GM19025 (cell line): Measurements from ENCODE around the gene PLA2R1.

Experiments used
- ATAC-seq: cut with Tn5 transposase; IDR thresholded peaks from one replicate; pipeline ENCODE4 v1.9.1; 2021; ENCODE audit warnings: mild to moderate bottlenecking, low read depth, moderate library complexity; ENCODE audit not compliant: unreplicated experiment

PLA2R1 gene

DNA sequence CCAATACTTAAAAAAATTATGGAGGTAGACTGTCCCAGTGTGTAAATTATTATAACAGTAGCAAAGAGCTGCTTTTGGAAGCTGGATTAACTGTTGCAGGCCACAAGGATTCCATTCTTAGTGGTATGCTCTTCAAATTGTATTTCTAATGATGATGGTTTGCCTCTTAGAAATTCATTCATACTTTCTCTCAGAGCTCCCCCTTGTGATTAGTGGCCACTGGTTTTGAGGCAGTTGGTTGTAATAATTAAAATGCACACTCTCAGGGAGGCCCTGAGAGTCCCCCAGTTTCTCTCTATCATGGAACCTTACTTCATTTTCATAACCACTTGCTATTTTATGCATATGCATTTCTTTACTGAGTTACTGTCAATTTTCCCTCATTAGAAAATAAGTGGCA, 122.5 kb downstream of the PLA2R1 start:
- ATAC-seq: peak; percentile 67

- ATAC-seq: no peak
These were observed 124.0 kb downstream of the PLA2R1 start for GRCh38 chr2:159938395-159938794.

GRCh38 chr2:159936471-159936870, 125.9 kb downstream of the PLA2R1 start:
- no peak for ATAC-seq

- peak; percentile 84 for ATAC-seq
These were observed 128.7 kb downstream of the PLA2R1 start for GRCh38 chr2:159933727-159934049.

DNA sequence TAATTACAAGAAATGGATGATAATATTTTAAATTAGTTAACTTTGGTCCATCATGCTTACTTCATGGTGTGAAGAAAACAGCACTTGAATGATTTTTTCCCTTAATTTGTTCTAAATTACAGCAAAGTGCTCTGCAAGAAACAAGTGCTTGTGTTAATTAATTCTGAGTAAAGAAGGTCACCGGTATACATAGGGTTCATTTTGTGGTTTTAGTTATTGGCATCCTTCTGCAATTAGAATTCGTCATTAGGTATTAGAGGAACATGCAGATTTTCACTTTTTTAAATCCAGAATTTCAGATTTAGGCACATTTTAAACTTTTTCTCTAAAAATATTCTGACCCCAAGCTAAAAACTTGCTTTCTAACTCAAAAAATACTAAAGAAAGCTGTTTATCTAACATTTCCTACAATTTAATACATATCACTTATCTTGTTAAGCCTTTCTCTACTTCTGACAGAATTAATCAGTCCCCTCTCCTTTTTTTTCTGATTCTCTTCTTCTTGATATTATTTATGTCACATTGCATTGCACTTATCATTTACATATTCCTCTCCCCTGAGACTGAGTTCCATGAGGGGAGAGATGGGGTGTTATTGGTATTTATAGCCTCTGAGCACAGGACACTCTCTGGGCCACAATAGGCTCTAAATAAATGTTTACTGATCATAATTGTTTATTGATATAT, 129.2 kb downstream of the PLA2R1 start:
- peak; percentile 35 for ATAC-seq

DNA sequence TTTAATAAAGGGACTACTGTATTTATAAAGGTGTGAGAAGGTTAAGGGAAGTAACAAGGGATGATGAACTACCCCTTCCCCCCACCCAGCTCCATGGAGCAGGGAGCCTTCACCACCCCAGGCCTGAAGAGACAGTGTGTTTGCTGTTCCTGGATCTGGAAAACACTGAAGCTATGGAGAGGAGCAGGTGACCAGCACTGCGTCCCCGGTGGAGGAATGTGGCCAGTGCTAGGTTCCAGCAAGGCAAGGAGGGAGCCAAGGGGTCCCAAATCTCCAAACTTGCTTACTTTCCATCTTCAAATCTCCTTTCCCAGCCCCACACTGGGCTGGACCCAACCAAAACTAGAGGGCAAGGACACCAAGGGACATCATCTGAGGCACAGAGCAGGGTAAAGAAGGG, 135.7 kb downstream of the PLA2R1 start:
- ATAC-seq: no peak

GRCh38 chr2:159925975-159926374, 136.4 kb downstream of the PLA2R1 start:
- no peak for ATAC-seq

DNA sequence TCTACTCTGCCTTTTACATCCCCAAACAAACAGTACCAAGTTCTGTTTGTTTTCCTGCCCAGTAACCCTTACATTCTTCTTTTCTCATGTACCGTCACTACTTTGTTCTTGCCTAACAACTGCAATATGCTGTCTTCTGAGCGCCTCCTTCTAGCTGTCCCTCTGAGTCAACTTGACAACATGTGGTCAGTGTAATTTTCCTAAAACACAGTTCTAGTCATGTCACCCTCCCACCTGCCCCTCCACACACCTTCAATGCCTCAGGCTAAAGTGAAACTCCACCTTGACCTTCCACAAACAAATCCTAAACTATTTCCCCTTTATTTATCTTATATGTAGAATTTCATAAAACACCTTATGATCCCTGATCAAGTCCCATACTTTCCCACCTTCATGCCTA, 139.9 kb downstream of the PLA2R1 start:
- peak; percentile 80 for ATAC-seq

DNA sequence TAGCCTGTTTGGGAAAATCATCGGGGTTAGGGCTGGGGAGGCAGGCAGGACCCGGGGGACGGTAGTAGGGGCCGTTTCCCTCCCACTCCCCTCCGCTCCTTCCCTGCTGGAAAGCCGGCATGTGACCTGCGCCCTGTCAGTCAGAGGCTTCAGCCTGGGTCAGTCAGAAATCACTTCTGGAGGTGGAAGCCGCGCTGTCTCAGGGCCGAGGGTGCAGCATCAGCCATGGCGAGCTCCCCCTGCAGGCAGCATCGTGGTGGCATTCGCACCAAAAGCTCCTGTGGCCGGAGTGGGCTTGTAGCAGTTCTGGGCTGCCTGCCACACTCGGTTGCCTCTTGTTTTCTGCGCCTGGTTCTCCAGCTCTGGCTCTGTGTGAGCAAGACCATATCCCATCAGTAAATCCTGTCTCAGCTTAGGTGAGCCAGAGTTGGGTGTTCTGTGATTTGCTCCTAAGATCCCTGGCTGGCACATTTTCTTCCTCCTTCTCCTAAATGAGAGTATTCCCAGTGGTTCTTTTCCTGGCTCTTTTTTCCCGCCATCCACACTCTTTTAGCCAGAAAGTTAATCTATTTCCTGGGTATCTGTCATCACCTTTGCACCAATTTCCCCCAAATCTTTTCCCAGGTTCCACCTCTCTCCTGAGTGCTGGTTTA, 140.5 kb downstream of the PLA2R1 start:
- peak; percentile 81 for ATAC-seq

GRCh38 chr2:159916511-159916910, 145.9 kb downstream of the PLA2R1 start:
- no peak for ATAC-seq

- no peak for ATAC-seq
These were observed 148.5 kb downstream of the PLA2R1 start for GRCh38 chr2:159913900-159914299.

- peak; percentile 69 for ATAC-seq
These were observed 149.8 kb downstream of the PLA2R1 start for GRCh38 chr2:159912580-159912979.

- no peak for ATAC-seq
These were observed 151.5 kb downstream of the PLA2R1 start for GRCh38 chr2:159910951-159911350.

GRCh38 chr2:159908623-159909022, 153.8 kb downstream of the PLA2R1 start:
- no peak for ATAC-seq

DNA sequence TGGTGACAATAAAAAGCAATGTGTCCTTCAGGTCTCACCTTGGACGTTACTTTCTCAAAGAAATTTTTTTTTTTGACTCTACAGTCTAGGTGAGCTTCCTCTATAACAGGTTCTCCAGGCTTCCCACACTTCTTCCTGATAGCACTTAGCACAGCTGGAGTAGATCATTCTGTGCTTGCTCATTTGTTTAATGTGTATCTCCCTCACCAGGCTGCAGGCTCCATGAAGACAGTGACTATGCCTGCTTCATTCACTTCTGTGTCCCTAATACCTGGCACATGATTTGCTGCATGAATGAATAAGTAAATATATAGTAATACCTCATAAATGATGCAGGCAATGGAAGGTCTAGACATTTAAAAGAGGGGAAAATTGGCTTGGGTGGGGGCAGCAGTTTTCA, 154.5 kb downstream of the PLA2R1 start:
- no peak for ATAC-seq

GRCh38 chr2:159905926-159906714, 156.3 kb downstream of the PLA2R1 start:
- no peak for ATAC-seq

- ATAC-seq: peak; percentile 38
These were observed 157.5 kb downstream of the PLA2R1 start for GRCh38 chr2:159904959-159905305.

DNA sequence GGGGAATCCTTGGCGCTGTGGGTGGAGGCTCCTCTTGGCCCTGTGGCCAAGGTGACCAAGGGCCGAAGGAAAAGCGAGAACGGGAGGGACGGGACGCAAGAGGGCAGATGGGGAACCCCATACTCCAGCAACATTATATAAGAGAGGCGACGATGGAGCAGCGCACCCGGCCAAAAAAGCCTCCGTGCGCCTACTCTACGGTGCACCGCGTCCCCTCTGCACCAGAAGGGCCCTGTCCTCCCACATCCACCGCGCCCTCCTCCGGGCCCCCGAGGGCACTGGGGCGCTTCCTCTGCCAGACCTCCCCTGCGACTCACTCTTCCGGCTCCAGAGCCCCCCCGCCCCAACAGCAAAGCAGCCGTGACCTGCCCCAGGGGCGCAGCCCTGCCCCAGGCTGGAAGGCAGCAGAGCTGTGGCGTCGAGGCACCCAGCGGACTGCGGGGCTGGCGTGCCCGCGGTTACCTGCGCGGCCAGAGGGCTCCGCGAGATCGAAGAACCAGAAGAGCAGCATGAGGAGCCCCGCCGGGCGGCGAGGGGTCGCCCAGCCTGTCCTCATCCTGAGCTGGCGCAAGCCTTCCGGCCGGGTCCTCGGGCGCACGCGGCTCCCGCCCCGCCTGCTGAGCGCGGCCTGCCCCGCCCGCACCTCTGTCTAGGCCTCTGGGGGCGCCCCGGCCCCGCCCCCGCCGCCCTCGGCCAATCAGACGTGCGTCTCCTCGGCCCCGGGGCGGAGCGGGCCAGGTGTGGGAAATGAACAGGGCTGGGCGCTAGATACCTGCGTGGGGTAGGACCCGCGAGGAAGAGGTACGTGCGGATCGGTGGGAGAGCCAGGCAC, 158.1 kb downstream of the PLA2R1 start, which contains the start of gene LY75:
LY75 (minus strand) TSS at position 630 of the 832 bp plus-strand sequence.
- peak; percentile 87 for ATAC-seq

DNA sequence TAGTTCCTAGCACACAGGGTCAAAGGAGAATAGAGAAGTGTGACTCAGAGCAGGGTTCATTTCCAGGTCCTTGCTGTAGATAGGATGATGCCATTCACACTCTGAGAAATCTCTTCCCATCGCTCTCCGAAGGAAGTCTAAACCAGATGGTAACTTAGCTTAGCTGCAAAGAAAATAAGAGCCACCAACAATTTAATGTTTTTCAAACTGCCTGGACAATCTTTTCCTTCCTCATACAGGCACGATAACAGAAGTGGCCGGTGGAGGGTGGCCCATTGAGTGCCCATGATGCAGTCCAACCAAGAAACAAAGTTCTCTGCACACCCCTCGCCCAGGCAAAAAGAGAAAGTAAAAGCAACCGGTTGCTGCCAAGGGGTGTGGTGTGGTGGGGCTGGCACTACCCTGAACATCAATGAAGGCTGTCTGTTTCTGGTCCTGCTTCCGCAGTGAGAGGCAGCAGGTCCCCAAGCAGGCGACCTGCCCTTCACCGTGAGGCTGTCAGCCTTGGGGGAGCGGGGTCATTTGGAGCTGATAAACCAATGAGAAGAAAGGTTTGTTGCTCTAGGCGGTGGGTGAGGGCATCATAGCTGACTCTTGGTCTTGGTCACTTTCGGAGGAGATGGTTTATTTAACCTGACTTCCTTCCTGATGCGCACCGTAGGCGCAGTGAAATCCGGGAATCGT, 158.8 kb downstream of the PLA2R1 start:
- ATAC-seq: peak; percentile 25

GRCh38 chr2:159902722-159903121, 159.7 kb downstream of the PLA2R1 start:
- ATAC-seq: no peak
